Neural progenitor cell (in vitro differentiated cells): ENCODE measurements around the gene SERPINF2. TPM values are rescaled to one million over a fixed set of nuclear protein-coding genes. Genes with fewer than 3 reads are reported as not detected.
A peak's percentile ranks its signal among the peaks of the same experiment; 100 is the strongest.
"Not testable (repeated sequence)": the region's sequence is repeated elsewhere in the genome, so short reads cannot be mapped to it uniquely, and the experiment has no call there.

Experiments
- DNase-seq: peaks from one replicate; pipeline ENCODE4 v3.0.0-alpha.2; 2016; ENCODE audit warnings: low spot score
- H2AFZ ChIP-seq: fragments of 200-600 bp; sonication (generic); replicated peaks from 2 replicates; pipeline ENCODE4 v1.6.1; 2016; ENCODE audit warnings: antibody characterized with exemption
- H3F3A ChIP-seq: fragments of 200-600 bp; sonication (generic); 2 replicates; pipeline ENCODE4 v1.6.1; 2016; ENCODE audit warnings: antibody characterized with exemption, low read depth
- H3K27ac ChIP-seq: fragments of 200-600 bp; sonication (generic); 2 replicates; pipeline ENCODE4 v1.5.1; 2016; ENCODE audit warnings: mild to moderate bottlenecking
- H3K27me3 ChIP-seq: fragments of 200-600 bp; sonication (generic); 2 replicates; pipeline ENCODE4 v1.6.1; 2016; ENCODE audit warnings: mild to moderate bottlenecking, moderate library complexity
- H3K36me3 ChIP-seq: fragments of 200-600 bp; sonication (generic); 2 replicates; pipeline ENCODE4 v1.5.1; 2016
- H3K4me1 ChIP-seq: fragments of 200-600 bp; sonication (generic); 2 replicates; pipeline ENCODE4 v1.6.1; 2016; ENCODE audit warnings: mixed run types
- H3K4me2 ChIP-seq: fragments of 200-600 bp; sonication (generic); 2 replicates; pipeline ENCODE4 v1.6.1; 2016
- H3K4me3 ChIP-seq: fragments of 200-600 bp; sonication (generic); 2 replicates; pipeline ENCODE4 v1.5.1; 2016
- H3K79me2 ChIP-seq: fragments of 200-600 bp; sonication (generic); 2 replicates; pipeline ENCODE4 v1.6.1; 2016; ENCODE audit warnings: low read depth
- H3K9ac ChIP-seq: fragments of 200-600 bp; sonication (generic); 2 replicates; pipeline ENCODE4 v1.6.1; 2016
- H3K9me3 ChIP-seq: fragments of 200-600 bp; sonication (generic); 2 replicates; pipeline ENCODE4 v1.5.1; 2016; ENCODE audit warnings: low read depth
- H4K20me1 ChIP-seq: fragments of 200-600 bp; sonication (generic); 2 replicates; pipeline ENCODE4 v1.6.1; 2016; ENCODE audit warnings: low read depth
- H3K27ac Mint-ChIP-seq: 3 replicates; pipeline ENCODE4 v1.8.0; 2021; ENCODE audit warnings: mixed read lengths
- H3K27me3 Mint-ChIP-seq: 2 replicates; pipeline ENCODE4 v1.8.0; 2022; ENCODE audit warnings: low read depth, mild to moderate bottlenecking, inconsistent platforms, moderate library complexity, mixed read lengths; ENCODE audit not compliant: insufficient read depth
- H3K36me3 Mint-ChIP-seq: 3 replicates; pipeline ENCODE4 v1.8.0; 2021; ENCODE audit warnings: mixed read lengths
- H3K4me1 Mint-ChIP-seq: 3 replicates; pipeline ENCODE4 v1.8.0; 2021; ENCODE audit warnings: mixed read lengths
- H3K4me3 Mint-ChIP-seq: 3 replicates; pipeline ENCODE4 v1.8.0; 2021; ENCODE audit warnings: mild to moderate bottlenecking, moderate library complexity, mixed read lengths
- H3K9me3 Mint-ChIP-seq: 3 replicates; pipeline ENCODE4 v1.8.0; 2020; ENCODE audit warnings: mixed read lengths
- EZH2 ChIP-seq: fragments of 200-600 bp; sonication (generic); IDR thresholded peaks from 2 replicates; pipeline ENCODE4 v1.6.1; 2017; ENCODE audit warnings: antibody characterized with exemption, mild to moderate bottlenecking, moderate library complexity
- EZH2phosphoT487 ChIP-seq: fragments of 200-600 bp; sonication (generic); IDR thresholded peaks from 2 replicates; pipeline ENCODE4 v1.6.1; 2017; ENCODE audit warnings: antibody characterized with exemption
- total RNA-seq: library from RNA; depleted of rRNA; stranded (reverse); fragments of >200 nt; gene quantifications from 2 replicates; pipeline ENCODE4 v1.2.3, GENCODE V29; 2015; ENCODE audit warnings: low replicate concordance
- TF ChIP-seq, protein P1 (sequence below): fragments of 200-600 bp; sonication (generic); IDR thresholded peaks from 2 replicates; pipeline ENCODE4 v1.5.1; 2017; ENCODE audit warnings: antibody characterized with exemption, mild to moderate bottlenecking

Gene SERPINF2
- total RNA-seq, 1 donor from 2014 or later, result not detected

DNA sequence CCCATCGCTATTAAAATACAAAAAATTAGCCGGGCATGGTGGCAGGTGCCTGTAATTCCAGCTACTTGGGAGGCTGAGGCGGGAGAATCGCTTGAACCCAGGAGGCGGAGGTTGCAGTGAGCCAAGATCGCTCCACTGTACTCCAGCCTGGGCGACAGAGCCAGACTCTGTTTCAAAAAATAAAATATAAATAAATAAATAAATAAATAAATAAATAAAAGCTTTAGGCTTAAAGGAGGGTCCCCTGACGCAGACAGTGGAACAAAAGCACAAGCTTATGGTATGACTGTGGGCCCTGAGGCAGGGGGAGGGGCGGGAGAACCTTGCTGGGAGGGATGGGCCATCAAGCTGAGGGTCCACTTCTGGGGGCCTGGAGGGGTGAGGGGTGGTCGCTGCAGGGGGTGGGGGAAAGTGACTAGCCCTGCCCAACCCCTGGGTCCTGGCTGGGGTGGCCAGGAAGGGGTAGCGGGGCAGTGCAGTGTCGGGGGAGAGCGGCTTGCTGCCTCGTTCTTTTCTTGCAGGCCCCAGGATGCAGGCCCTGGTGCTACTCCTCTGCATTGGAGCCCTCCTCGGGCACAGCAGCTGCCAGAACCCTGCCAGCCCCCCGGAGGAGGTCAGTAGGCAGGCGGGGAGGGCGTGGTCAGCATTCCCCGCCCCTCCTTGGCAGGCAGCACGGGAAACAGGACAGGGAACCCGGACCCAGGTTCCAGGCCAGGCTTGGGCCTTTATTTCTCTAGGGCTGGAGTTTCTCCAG is 23.9 kb downstream of the SERPINF2 start:
- Histone ChIP-seq H3K27ac (no peak overlapping the region), H3K9ac (no peak overlapping the region), H3K27me3 (no peaks in the 10 kb centered on the region), H3K4me3 (no peak overlapping the region), H3F3A (peaks cover 22% of the 10 kb centered on the region), H3K4me2 (no peak overlapping the region), H3K36me3 (no peaks in the 10 kb centered on the region), H4K20me1 (peaks cover 2% of the 10 kb centered on the region), H3K4me1 (peaks cover 29% of the 10 kb centered on the region), H3K79me2 (peaks cover 10% of the 10 kb centered on the region), H3K9me3 (no peaks in the 10 kb centered on the region), H2AFZ (no peak overlapping the region)
- no peaks in the 10 kb centered on the region for H3K9me3 Mint-ChIP-seq
- H3K27ac Mint-ChIP-seq, result no peak overlapping the region
- no peak for DNase-seq
- H3K4me3 Mint-ChIP-seq, result no peak overlapping the region
- TF ChIP-seq EZH2phosphoT487, result no peak
- TF ChIP-seq, protein P1, sequence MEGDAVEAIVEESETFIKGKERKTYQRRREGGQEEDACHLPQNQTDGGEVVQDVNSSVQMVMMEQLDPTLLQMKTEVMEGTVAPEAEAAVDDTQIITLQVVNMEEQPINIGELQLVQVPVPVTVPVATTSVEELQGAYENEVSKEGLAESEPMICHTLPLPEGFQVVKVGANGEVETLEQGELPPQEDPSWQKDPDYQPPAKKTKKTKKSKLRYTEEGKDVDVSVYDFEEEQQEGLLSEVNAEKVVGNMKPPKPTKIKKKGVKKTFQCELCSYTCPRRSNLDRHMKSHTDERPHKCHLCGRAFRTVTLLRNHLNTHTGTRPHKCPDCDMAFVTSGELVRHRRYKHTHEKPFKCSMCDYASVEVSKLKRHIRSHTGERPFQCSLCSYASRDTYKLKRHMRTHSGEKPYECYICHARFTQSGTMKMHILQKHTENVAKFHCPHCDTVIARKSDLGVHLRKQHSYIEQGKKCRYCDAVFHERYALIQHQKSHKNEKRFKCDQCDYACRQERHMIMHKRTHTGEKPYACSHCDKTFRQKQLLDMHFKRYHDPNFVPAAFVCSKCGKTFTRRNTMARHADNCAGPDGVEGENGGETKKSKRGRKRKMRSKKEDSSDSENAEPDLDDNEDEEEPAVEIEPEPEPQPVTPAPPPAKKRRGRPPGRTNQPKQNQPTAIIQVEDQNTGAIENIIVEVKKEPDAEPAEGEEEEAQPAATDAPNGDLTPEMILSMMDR, result no peak
- no peak for TF ChIP-seq EZH2
- no peaks in the 10 kb centered on the region for H3K36me3 Mint-ChIP-seq
- H3K27me3 Mint-ChIP-seq, result peaks cover 7% of the 10 kb centered on the region
- peaks cover 33% of the 10 kb centered on the region for H3K4me1 Mint-ChIP-seq

- no peak overlapping the region for H3K4me3 ChIP-seq
- H3K79me2 ChIP-seq, result peaks cover 10% of the 10 kb centered on the region
- Mint-ChIP-seq H3K4me1 (peaks cover 26% of the 10 kb centered on the region), H3K9me3 (no peaks in the 10 kb centered on the region), H3K27ac (no peak overlapping the region), H3K27me3 (peaks cover 5% of the 10 kb centered on the region), H3K4me3 (no peak overlapping the region), H3K36me3 (no peaks in the 10 kb centered on the region)
- no peak overlapping the region for H3K27ac ChIP-seq
- no peak for TF ChIP-seq EZH2phosphoT487
- TF ChIP-seq, protein P1, result peak; percentile 10
- H3K9ac ChIP-seq, result no peak overlapping the region
- peaks cover 2% of the 10 kb centered on the region for H4K20me1 ChIP-seq
- no peaks in the 10 kb centered on the region for H3K9me3 ChIP-seq
- H3F3A ChIP-seq, result peaks cover 14% of the 10 kb centered on the region
- H2AFZ ChIP-seq, result no peak overlapping the region
- H3K4me1 ChIP-seq, result peaks cover 21% of the 10 kb centered on the region
- no peaks in the 10 kb centered on the region for H3K27me3 ChIP-seq
- H3K4me2 ChIP-seq, result no peak overlapping the region
- H3K36me3 ChIP-seq, result no peaks in the 10 kb centered on the region
- no peak for DNase-seq
Measured at GRCh38 chr17:1767358-1767757, 24.7 kb downstream of the SERPINF2 start.

- peaks cover 3% of the 10 kb centered on the region for H3K4me1 ChIP-seq
- Mint-ChIP-seq H3K27ac (peak overlapping the region; percentile 81), H3K4me3 (no peak overlapping the region), H3K36me3 (peaks cover 6% of the 10 kb centered on the region), H3K4me1 (peaks cover 9% of the 10 kb centered on the region), H3K9me3 (no peaks in the 10 kb centered on the region), H3K27me3 (peaks cover 7% of the 10 kb centered on the region)
- no peak overlapping the region for H2AFZ ChIP-seq
- H3K27ac ChIP-seq, result no peak overlapping the region
- H4K20me1 ChIP-seq, result no peaks in the 10 kb centered on the region
- DNase-seq, result no peak
- H3K27me3 ChIP-seq, result no peaks in the 10 kb centered on the region
- H3K36me3 ChIP-seq, result no peaks in the 10 kb centered on the region
- peaks cover 4% of the 10 kb centered on the region for H3F3A ChIP-seq
- no peaks in the 10 kb centered on the region for H3K79me2 ChIP-seq
- no peaks in the 10 kb centered on the region for H3K9me3 ChIP-seq
- no peak overlapping the region for H3K9ac ChIP-seq
- no peak overlapping the region for H3K4me2 ChIP-seq
- no peak overlapping the region for H3K4me3 ChIP-seq
- no peak for TF ChIP-seq EZH2
- TF ChIP-seq EZH2phosphoT487, result no peak
- TF ChIP-seq, protein P1, result no peak
Measured at GRCh38 chr17:1769822-1770477, 27.3 kb downstream of the SERPINF2 start.

DNA sequence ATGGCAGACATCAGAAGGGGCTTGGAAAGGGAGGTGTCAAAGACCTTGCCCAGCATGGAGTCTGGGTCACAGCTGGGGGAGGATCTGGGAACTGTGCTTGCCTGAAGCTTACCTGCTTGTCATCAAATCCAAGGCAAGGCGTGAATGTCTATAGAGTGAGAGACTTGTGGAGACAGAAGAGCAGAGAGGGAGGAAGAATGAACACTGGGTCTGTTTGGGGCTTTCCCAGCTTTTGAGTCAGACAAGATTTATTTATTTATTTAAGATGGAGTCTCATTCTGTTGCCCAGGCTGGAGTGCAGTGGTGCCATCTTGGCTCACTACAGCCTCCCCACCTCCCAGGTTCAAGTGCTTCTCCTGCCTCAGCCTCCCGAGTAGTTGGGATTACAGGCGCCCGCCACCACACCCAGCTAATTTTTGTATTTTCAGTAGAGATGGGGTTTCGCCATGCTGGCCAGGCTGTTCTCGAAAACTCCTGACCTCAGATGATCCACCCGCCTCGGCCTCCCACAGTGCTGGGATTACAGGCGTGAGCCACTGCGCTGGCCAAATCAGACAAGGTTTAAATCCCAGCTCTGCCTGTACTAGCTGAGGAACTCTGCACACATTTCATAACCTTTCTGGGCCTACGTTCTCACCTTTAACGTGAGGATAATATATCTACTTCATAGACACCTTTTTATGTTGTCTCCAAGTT is 30.5 kb downstream of the SERPINF2 start:
- peaks cover 17% of the 10 kb centered on the region for H3K36me3 Mint-ChIP-seq
- H3K4me3 Mint-ChIP-seq, H3K9ac ChIP-seq, H2AFZ ChIP-seq, H3K4me1 ChIP-seq, H3K9me3 Mint-ChIP-seq, H3K79me2 ChIP-seq, H3K27ac ChIP-seq, H3K9me3 ChIP-seq, H4K20me1 ChIP-seq, H3K4me1 Mint-ChIP-seq, H3F3A ChIP-seq, H3K36me3 ChIP-seq, DNase-seq, H3K4me3 ChIP-seq, H3K27me3 Mint-ChIP-seq, H3K27me3 ChIP-seq, H3K4me2 ChIP-seq: not testable (repeated sequence)
- peak overlapping the region; percentile 50 for H3K27ac Mint-ChIP-seq
